ENCODE data around the gene S1PR4. TPM values are rescaled to one million over a fixed set of nuclear protein-coding genes. Genes with fewer than 3 reads are reported as not detected.
A peak's percentile ranks its signal among the peaks of the same experiment; 100 is the strongest.

S1PR4 gene
- total and polyA plus RNA-seq, 2 of the 8 experiments (the other 6 are each of a cell fraction or from before 2014, with no cell fraction given) = not detected

GRCh38 chr19:3225677-3226093 lies 47.1 kb downstream of the S1PR4 start:
- FAIRE-seq (no peak), DNase-seq (ENCODE audit: low read depth in 1 of 2, low spot score in 2 of 2) (no peak)
- no peak overlapping the region for H3K23ac ChIP-seq (ENCODE audit: insufficient read length)
- H3K18ac ChIP-seq (ENCODE audit: extremely low read depth, low read length) = peak overlapping the region; percentile 32; the same call in 1 of the 2 replicates
- H3K79me1 ChIP-seq (ENCODE audit: low read depth, low read length) = no peaks in the 10 kb centered on the region
- no peak overlapping the region for H2BK12ac ChIP-seq (ENCODE audit: low read depth, low read length)
- H4K8ac ChIP-seq (ENCODE audit: extremely low read depth, insufficient read depth, low read length) = no peak overlapping the region
- H3K4ac ChIP-seq (replicated peaks; ENCODE audit: insufficient read length, low read depth, low read length) = no peak overlapping the region
- H2BK5ac ChIP-seq (ENCODE audit: low read depth, low read length) = no peak overlapping the region
- H3K4me1 ChIP-seq (replicated peaks in 1 of 4; ENCODE audit: control insufficient read depth in 3 of 4, insufficient read depth in 4 of 4, low read length in 3 of 4) = peaks cover 6 to 15% (median 9%) of the 10 kb centered on the region in 4 experiments
- H4K91ac ChIP-seq (replicated peaks; ENCODE audit: insufficient read length, low read length) = no peak overlapping the region
- H3K79me2 ChIP-seq (ENCODE audit: control insufficient read depth in 1 of 2, insufficient read depth in 2 of 2, low read length in 2 of 2) = no peaks in the 10 kb centered on the region
- no peak overlapping the region for H2AK5ac ChIP-seq (ENCODE audit: low read depth, low read length)
- CTCF ChIA-PET (ENCODE audit: partially characterized antibody) = no interaction called here
- H4K5ac ChIP-seq (ENCODE audit: insufficient read length, low read depth, low read length) = no peak overlapping the region
- H3K56ac ChIP-seq (replicated peaks; ENCODE audit: insufficient read length, low read depth, low read length) = no peak overlapping the region
- POLR2A ChIA-PET (ENCODE audit: partially characterized antibody) = interaction anchor here (1.1 to 1.5 kb wide), 3 partner anchors 14 to 17 kb away, joined by 3 to 5 read pairs (median 4); no protein-coding TSS in a partner anchor
- H4K20me1 ChIP-seq (replicated peaks in 1 of 2; ENCODE audit: control insufficient read depth in 1 of 2, insufficient read depth in 2 of 2, low read length in 2 of 2) = peaks cover 7 to 12% of the 10 kb centered on the region in 2 experiments
- H3K23me2 ChIP-seq (ENCODE audit: low read depth, low read length) = peaks cover 7% of the 10 kb centered on the region; the same call in 1 of the 2 replicates
- peak overlapping the region; percentile 45 to 92 (median 64) for H3K4me3 ChIP-seq (ENCODE audit: extremely low read depth in 1 of 4, insufficient read depth in 2 of 4, low read depth in 3 of 4, low read length in 4 of 4)
- H3K9me3 ChIP-seq (ENCODE audit: insufficient read depth in 2 of 2, low read depth in 1 of 2, low read length in 1 of 2) = no peaks in the 10 kb centered on the region
- H2BK20ac ChIP-seq (ENCODE audit: low read length) = no peak overlapping the region
- H3K27ac ChIP-seq (ENCODE audit: low read depth, low read length) = no peak overlapping the region
- no peak overlapping the region for H3K14ac ChIP-seq (ENCODE audit: insufficient read length)
- peaks cover 0 to 3% (median 0%) of the 10 kb centered on the region in 4 experiments; a peak in 1 of 7 replicates for H3K27me3 ChIP-seq (replicated peaks in 1 of 4; ENCODE audit: control insufficient read depth in 3 of 4, extremely low read depth in 1 of 4, insufficient read depth in 3 of 4, low read length in 3 of 4)
- no peak overlapping the region for H3K9ac ChIP-seq (replicated peaks in 1 of 4; ENCODE audit: extremely low read depth in 1 of 4, low read depth in 3 of 4, low read length in 3 of 4)
- no peaks in the 10 kb centered on the region for H3K36me3 ChIP-seq (ENCODE audit: control insufficient read depth in 2 of 4, insufficient read depth in 4 of 4, low read length in 3 of 4)
- H2BK120ac ChIP-seq (replicated peaks; ENCODE audit: low read depth, low read length) = no peak overlapping the region
- no peak for TF ChIP-seq SIRT6 (IDR thresholded peaks at IDR 0.05; ENCODE audit: low read length)
- no peak for TF ChIP-seq GABPA (IDR thresholded peaks at IDR 0.05; ENCODE audit: borderline replicate concordance, insufficient read depth, low read length)
- no peak for TF ChIP-seq CEBPB (IDR thresholded peaks at IDR 0.05; ENCODE audit: low read depth, low read length)
- TF ChIP-seq CBX8 (IDR thresholded peaks at IDR 0.05; ENCODE audit: borderline replicate concordance, low read depth, low read length) = no peak
- TF ChIP-seq SP4 (IDR thresholded peaks at IDR 0.05; ENCODE audit: low read length) = no peak
- no peak for TF ChIP-seq EZH2 (IDR thresholded peaks at IDR 0.05; ENCODE audit: low read depth, low read length, severe bottlenecking)
- no peak for TF ChIP-seq JUN (IDR thresholded peaks at IDR 0.05; ENCODE audit: low read depth, low read length)
- TF ChIP-seq SRF (IDR thresholded peaks at IDR 0.05; ENCODE audit: low read depth, low read length) = no peak
- TF ChIP-seq RFX5 (IDR thresholded peaks at IDR 0.05; ENCODE audit: borderline replicate concordance, low read depth, low read length) = no peak
- no peak for TF ChIP-seq SAP30 (IDR thresholded peaks at IDR 0.05; ENCODE audit: insufficient read depth, insufficient replicate concordance, low read length)
- 48% methylated on average over 10 of the region's 16 CpGs; no CpG with 5 or more reads in 1 of the 2 experiments for WGBS, 2 experiments (ENCODE audit: extremely low coverage in 1 of 2, insufficient coverage in 1 of 2, insufficient read length in 1 of 2, insufficient replicate concordance in 2 of 2, low coverage in 1 of 2, low lambda C conversion rate in 2 of 2, missing lambda C conversion rate in 1 of 2)
- no peak overlapping the region for H2AFZ ChIP-seq (ENCODE audit: low read length)
- H3K4me2 ChIP-seq (ENCODE audit: insufficient read depth in 1 of 2, low read depth in 2 of 2, low read length in 2 of 2) = peak overlapping the region; percentile 43 to 79
- H2BK15ac ChIP-seq (ENCODE audit: low read length) = no peak overlapping the region
